Subcutaneous abdominal adipose tissue (tissue), 5 donors: ENCODE data around the gene C1orf56.
"Not testable (repeated sequence)": the region's sequence is repeated elsewhere in the genome, so short reads cannot be mapped to it uniquely, and the experiment has no call there.

Experiments
- H3K27ac ChIP-seq: one replicate; pipeline ENCODE4 v1.7.0; 2013; ENCODE audit warnings: low read depth, mild to moderate bottlenecking, inconsistent platforms, low read length, moderate library complexity
- H3K27me3 ChIP-seq, 5 donors: one replicate each; pipeline ENCODE4 v1.7.0; 2013; ENCODE audit warnings: low read length in 5 of 5, inconsistent platforms in 1 of 5; ENCODE audit not compliant: control insufficient read depth in 5 of 5, insufficient read depth in 4 of 5
- H3K36me3 ChIP-seq, 5 donors: one replicate each; pipeline ENCODE4 v1.7.0; 2013; ENCODE audit warnings: low read length in 5 of 5; ENCODE audit not compliant: control insufficient read depth in 5 of 5, insufficient read depth in 5 of 5
- H3K4me1 ChIP-seq, 5 donors: one replicate each; pipeline ENCODE4 v1.7.0; 2013; ENCODE audit warnings: low read length in 5 of 5, mild to moderate bottlenecking in 3 of 5, moderate library complexity in 1 of 5; ENCODE audit not compliant: control insufficient read depth in 5 of 5, insufficient read depth in 5 of 5
- H3K4me3 ChIP-seq, 5 donors: one replicate each; pipeline ENCODE4 v1.7.0; 2013; ENCODE audit warnings: low read length in 5 of 5, low read depth in 1 of 5
- H3K9ac ChIP-seq, 5 donors: one replicate each; pipeline ENCODE4 v1.7.0; 2013; ENCODE audit warnings: low read length in 5 of 5, mild to moderate bottlenecking in 4 of 5, moderate library complexity in 3 of 5
- H3K9me3 ChIP-seq, 5 donors: one replicate each; pipeline ENCODE4 v1.7.0; 2013; ENCODE audit warnings: low read length in 5 of 5; ENCODE audit not compliant: control insufficient read depth in 5 of 5
- donor health status: healthy.
- donor health status: healthy.
- donor health status: healthy.
- donor health status: healthy.
- donor health status: healthy.

The C1orf56 gene

DNA sequence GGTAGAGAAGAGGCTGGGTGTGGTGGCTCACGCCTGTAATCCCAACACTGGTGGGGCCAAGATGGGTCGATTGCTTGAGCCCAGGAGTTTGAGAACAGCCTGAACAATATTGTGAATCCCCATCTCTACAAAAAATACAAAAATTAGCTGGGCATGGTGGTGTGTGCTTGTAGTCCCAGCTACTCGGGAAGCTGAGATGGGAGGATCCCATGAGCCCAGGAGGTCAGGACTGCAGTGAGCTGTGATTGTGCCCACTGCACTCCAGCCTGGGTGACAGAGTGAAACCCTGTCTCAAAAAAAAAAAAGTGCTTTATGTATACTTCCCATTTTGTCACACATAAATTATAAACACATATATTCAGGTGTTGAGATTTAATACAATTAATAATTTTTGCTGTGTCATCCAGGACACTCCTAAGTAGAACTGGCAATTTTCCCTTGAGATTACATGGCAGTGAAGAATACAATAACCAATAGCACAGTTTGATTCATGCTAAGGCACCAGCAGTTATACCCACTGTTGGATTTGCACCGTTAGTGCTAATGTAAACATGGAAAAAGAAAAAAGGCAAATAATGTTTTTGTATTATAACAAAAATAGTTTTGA lies 38.5 kb downstream of the C1orf56 start:
- peaks cover 0 to 2% (median 0%) of the 10 kb centered on the region in 5 donors for H3K4me1 ChIP-seq
- H3K4me3 ChIP-seq = no peak overlapping the region
- no peaks in the 10 kb centered on the region for H3K9me3 ChIP-seq
- H3K27ac ChIP-seq = no peak overlapping the region
- H3K9ac ChIP-seq = no peak overlapping the region
- H3K36me3 ChIP-seq = peaks cover 0 to 6% (median 4%) of the 10 kb centered on the region in 5 donors
- H3K27me3 ChIP-seq = no peaks in the 10 kb centered on the region

DNA sequence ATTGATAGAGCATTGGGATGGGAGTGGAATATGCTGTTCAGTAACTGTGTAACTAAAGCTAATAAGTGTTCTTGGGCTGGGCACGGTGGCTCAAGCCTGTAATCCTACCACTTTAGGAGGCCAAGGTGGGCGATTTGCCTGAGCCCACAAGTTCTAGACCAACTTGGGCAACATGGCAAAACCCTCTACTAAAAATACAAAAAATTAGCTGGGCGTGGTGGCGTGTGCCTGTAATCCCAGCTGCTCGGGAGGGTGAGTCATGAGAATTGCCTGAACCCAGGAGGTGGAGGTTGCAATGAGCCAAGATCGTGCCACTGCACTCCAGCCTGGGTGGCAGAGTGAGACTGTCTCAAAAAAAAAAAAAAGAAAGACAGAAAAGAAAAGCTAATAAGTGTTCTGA lies 49.9 kb downstream of the C1orf56 start:
- not testable (repeated sequence) for H3K4me3 ChIP-seq, H3K9ac ChIP-seq, H3K27ac ChIP-seq, H3K4me1 ChIP-seq, H3K9me3 ChIP-seq, H3K27me3 ChIP-seq
- peaks cover 0 to 15% (median 3%) of the 10 kb centered on the region in 5 donors for H3K36me3 ChIP-seq

DNA sequence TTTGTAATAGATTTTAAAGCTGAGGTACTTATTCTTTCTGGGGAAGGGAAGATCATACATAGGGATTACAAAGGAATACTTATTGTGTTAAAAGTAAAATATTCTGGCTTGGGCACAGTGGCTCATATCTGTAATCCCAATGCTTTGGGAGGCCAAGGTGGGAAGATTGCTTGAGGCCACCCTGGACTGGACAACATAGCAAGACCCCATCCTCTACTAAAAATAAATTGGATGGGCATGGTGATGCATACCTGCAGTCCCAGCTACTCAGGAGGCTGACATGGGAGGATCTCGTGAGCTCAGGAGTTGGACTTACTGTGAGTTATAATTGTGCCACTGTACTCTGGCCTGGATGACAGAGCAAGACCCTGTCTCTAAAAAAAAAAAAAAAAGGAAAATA lies 50.6 kb downstream of the C1orf56 start:
- Histone ChIP-seq H3K27ac (no peak overlapping the region), H3K9ac (no peak overlapping the region), H3K4me3 (no peak overlapping the region), H3K4me1 (no peaks in the 10 kb centered on the region), H3K9me3 (no peaks in the 10 kb centered on the region), H3K36me3 (peaks cover 0 to 11% (median 3%) of the 10 kb centered on the region in 5 donors), H3K27me3 (no peaks in the 10 kb centered on the region)
